ENCODE results near the gene NUDT1.
"Not testable (repeated sequence)": the region's sequence is repeated elsewhere in the genome, so short reads cannot be mapped to it uniquely, and the experiment has no call there.

The NUDT1 gene

GRCh38 chr7:2269089-2269990, 27.3 kb downstream of the NUDT1 start:
- DNase-seq (ENCODE audit: low read depth in 2 of 2), result not testable (repeated sequence)

- DNase-seq (ENCODE audit: low read depth in 2 of 2), result no peak
Observed at GRCh38 chr7:2269991-2270460, 28.0 kb downstream of the NUDT1 start.

- DNase-seq (ENCODE audit: low read depth in 2 of 2), result no peak
Observed at GRCh38 chr7:2270495-2270894, 28.5 kb downstream of the NUDT1 start.

GRCh38 chr7:2271273-2272026, 29.4 kb downstream of the NUDT1 start:
- no peak for DNase-seq (ENCODE audit: low read depth in 2 of 2)

DNA sequence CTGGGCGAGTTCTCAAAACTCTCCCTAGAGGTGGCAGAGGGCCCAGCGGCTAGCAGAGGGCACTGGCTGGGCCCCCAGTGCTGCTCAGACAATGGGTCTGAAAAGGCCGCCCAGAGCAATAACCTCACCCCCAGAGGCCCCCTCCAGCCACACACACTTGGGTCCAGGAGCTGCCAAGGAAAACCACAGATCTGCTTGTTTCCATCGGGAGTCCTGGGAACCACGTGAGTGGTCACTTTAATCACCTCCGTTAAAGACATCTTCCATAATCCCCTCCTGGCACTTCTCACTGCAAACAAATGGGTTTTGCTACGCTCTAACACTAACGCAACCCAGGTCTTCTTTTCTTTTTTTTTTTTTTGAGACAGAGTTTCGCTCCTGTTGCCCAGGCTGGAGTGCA, 30.0 kb downstream of the NUDT1 start:
- no peak for DNase-seq (ENCODE audit: low read depth in 2 of 2)

DNA sequence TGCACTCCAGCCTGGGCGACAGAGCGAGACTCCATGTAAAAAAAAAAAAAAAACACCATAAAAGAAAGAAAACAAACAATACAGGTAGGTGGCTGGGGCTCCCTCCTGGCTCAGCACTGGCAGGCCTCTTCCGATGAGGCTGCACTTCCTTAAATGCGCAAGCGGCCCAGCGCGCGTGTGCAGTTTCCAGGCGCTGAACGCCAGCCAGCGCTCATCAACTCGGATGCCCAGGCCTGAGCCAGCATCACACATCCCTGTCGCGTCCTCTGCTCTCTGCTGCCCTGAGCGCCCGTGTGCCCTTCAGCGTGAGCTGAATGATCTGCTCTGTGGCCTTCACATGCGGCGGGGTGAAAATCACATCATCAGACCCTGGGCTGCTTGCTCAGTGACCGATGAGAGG, 31.8 kb downstream of the NUDT1 start:
- no peak for DNase-seq (ENCODE audit: low read depth in 2 of 2)

DNA sequence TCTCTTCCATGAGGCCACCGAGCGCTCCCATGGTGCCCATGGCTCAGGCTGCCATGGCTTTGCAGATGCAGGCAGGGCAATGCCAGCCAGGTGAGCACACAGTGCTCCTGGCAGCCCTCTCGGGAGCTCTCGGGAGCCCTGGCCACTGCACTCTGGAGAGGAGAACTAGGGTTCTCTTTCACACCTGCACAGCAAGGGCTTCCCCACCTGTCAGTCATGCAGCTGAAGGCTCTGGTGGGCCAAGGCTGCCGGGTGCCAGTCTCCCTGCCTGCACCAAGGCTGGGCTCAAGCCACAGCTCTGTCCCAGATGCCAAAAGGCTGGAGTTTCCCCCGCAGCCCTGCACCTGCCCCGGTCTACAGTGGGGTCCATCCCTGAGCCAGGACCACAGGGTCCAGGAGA, 32.6 kb downstream of the NUDT1 start:
- DNase-seq (ENCODE audit: low read depth in 2 of 2), result no peak

DNA sequence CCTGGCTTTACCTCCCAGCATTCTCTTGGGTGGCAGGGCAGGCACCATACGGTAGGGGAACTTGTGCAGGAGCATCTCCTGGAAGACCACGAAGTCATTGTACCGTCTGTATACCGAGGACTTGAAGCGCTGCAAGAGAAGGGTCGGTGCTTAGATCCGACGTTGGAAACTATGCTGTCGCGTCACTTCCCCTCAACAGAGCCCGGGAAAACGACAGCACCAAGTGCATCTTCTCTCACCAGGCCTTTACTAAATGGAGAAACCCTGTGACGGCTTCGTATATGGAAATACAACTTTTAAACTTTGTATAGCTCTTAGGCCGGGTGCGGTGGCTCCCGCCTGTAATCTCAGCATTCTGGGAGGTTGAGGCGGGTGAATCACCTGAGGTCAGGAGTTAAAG, 33.1 kb downstream of the NUDT1 start:
- DNase-seq (ENCODE audit: low read depth in 2 of 2), result no peak

GRCh38 chr7:2276107-2276506, 34.1 kb downstream of the NUDT1 start:
- DNase-seq (ENCODE audit: low read depth in 2 of 2), result no peak

DNA sequence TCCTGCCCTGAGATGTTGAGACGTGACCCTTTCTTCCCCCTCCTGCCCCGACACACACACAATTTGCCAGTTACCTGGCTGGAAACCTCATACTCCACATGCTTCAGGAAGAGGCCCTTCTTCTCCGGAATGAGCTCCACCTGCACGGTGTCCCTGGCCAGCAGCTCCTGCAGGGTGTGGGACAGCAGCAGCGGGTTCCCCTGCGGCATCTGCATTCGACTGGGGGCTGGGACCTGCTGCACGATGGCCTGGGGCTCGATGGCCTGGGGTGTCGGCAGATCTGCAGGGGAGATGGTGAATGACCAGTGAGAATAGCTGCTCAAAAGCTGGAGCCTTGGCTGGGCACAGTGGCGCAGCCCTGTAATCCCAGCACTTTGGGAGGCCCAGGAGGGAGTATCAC, 36.0 kb downstream of the NUDT1 start:
- DNase-seq (ENCODE audit: low read depth in 2 of 2), result no peak

GRCh38 chr7:2279896-2280295, 37.9 kb downstream of the NUDT1 start:
- DNase-seq (ENCODE audit: low read depth in 2 of 2), result no peak

- DNase-seq (ENCODE audit: low read depth in 2 of 2), result no peak
Observed at GRCh38 chr7:2280424-2280823, 38.4 kb downstream of the NUDT1 start.

DNA sequence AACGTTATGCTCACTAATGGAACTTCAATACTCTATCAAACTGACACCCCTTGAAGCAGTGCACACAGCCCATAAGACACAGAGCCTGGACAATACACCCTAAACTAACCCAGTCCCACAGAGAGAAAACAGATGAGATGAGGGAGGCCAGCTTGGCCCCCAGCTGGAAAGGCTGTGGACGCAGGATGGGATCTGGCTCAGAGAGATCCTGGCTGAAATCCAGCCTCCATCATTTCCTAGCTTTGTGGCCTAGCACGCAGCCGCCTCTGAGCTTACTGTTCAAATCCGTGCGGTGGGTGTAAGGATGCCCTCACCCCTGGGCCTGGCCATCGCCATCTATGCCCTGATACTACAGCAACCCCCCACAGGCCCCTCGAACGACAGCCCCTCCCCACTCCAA, 39.5 kb downstream of the NUDT1 start:
- no peak for DNase-seq (ENCODE audit: low read depth in 2 of 2)

DNA sequence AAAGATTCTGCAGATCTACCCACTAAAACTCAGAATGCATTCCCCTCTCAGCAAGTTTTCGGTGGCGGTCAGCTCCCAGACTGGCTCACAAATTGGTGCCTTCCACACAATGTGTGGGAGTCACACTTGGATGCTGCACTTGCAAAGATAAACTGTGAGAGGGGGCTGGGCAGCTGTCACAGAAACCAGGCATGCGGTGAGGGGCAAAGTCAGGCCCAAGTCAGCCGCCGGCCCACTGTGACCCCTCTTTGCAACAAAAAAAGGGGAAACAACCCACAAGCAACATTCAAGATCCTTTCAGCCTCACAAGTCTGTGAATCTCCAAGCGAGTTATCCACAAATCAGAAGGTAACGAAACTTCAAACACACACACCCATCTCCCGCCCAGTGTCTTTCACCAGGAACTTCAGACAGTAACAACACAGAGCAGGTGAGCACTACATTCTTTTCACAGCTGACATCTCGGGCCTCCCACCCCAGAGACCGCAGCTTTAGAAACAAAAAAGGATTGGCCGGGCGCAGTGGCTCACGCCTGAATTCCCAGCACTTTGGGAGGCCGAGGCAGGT, 40.2 kb downstream of the NUDT1 start:
- no peak for DNase-seq (ENCODE audit: low read depth in 2 of 2)

DNA sequence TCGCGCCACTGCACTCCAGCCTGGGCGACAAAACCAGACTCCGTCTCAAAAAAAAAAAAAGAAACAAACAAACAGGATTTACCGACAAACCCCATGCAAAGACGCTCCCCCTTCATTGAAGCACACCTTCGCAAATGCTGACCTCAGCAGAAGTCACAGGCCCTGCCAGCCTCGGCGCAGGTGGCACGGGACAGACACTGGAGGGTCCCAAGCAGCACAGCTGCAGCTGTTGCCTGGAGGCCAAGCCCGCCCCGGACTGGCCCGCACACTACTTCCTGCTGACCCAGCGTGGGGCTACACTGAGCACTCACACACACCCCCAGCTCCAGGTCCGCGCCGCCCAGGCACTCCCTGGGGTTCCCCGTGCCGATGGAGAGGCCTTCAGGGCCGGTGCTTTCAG, 41.0 kb downstream of the NUDT1 start:
- no peak for DNase-seq (ENCODE audit: low read depth in 2 of 2)

GRCh38 chr7:2287745-2288144, 45.7 kb downstream of the NUDT1 start:
- no peak for DNase-seq (ENCODE audit: low read depth in 2 of 2)

- no peak for DNase-seq (ENCODE audit: low read depth in 2 of 2)
Observed at GRCh38 chr7:2288503-2288902, 46.5 kb downstream of the NUDT1 start.

DNA sequence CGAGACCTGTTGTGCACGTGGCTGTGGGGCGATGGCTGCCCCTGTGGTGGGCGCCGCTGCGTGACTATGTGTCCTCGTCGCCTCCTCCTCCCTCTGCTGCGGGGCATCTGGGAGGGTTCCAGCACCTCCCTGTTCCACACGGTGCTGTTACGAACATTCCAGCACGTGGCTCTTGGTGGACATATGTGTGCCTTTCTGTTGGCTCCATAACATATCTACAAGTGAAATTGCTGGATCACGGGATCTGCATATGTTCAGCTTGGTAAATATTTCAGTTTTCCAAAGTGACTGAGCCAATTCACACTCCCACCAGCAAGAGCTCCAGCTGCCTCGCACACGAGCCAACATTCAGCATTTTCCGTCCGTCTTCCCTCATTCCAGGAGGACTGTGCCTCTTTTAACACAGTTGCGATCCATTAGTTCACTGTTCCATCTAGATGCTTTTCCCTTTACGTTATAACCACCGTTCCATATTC, 47.1 kb downstream of the NUDT1 start:
- DNase-seq (ENCODE audit: low read depth in 2 of 2), result no peak

- no peak for DNase-seq (ENCODE audit: low read depth in 2 of 2)
Observed at GRCh38 chr7:2289621-2290020, 47.6 kb downstream of the NUDT1 start.

- DNase-seq (ENCODE audit: low read depth in 2 of 2), result no peak
Observed at GRCh38 chr7:2290877-2291276, 48.9 kb downstream of the NUDT1 start.

GRCh38 chr7:2295936-2296620, 54.1 kb downstream of the NUDT1 start:
- DNase-seq (ENCODE audit: low read depth in 2 of 2), result no peak

GRCh38 chr7:2296832-2297231, 54.8 kb downstream of the NUDT1 start:
- DNase-seq (ENCODE audit: low read depth in 2 of 2), result no peak

Data from stimulated activated CD8-positive, alpha-beta memory T cell treated with anti-CD3 and anti-CD28 coated beads, Interleukin-7, amount 100 ng/mL, for 4 hours (primary cell).